Stomach (tissue), 4 donors: Measurements from ENCODE around the gene TM9SF1.
"Not testable (repeated sequence)": the region's sequence is repeated elsewhere in the genome, so short reads cannot be mapped to it uniquely, and the experiment has no call there.

Source experiments
- EP300 ChIP-seq: sonication (generic); formaldehyde crosslinking; IDR thresholded peaks from one replicate; pipeline ENCODE4 v1.6.1; 2017; ENCODE audit warnings: antibody characterized with exemption
- POLR2A ChIP-seq, 4 donors: fragments of 450-650 bp; IDR thresholded peaks; one replicate each; pipeline ENCODE4 v1.6.1; 2016; ENCODE audit warnings: antibody characterized with exemption in 4 of 4, control low read depth in 2 of 4, mild to moderate bottlenecking in 1 of 4, moderate library complexity in 1 of 4
- POLR2AphosphoS5 ChIP-seq, 3 donors: sonication (generic); formaldehyde crosslinking; IDR thresholded peaks; one replicate each; pipeline ENCODE4 v1.6.1; 2016; ENCODE audit warnings: antibody characterized with exemption in 3 of 3
- TF ChIP-seq, protein P1 (sequence below), 7 experiments: fragments of 450-650 bp in 4 of 7; fragments of 200-600 bp in 3 of 7; sonication (generic) in 3 of 7; IDR thresholded peaks; one replicate each; pipeline ENCODE4 v1.5.1; 2016 to 2019; ENCODE audit warnings: antibody characterized with exemption in 7 of 7, control low read depth in 2 of 7, mild to moderate bottlenecking in 1 of 7

DNA sequence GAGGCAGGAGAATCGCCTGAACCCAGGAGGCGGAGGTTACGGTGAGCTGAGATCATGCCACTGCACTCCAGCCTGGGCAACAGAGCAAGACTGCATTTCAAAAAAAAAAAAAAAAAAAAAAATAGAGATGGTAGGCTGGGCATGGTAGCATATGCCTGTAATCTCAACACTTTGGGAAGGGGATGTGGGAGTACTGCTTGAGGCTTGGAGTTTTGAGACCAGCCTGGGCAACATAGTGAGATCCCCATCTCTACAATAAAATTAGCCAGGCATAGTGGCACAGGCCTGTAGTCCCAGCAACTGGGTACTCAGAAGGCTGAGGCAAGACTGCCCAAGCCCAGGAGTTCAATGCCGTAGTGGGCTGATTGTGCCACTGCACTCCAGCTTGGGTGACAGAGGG is 27.7 kb upstream of the TM9SF1 start:
- TF ChIP-seq, protein P1, sequence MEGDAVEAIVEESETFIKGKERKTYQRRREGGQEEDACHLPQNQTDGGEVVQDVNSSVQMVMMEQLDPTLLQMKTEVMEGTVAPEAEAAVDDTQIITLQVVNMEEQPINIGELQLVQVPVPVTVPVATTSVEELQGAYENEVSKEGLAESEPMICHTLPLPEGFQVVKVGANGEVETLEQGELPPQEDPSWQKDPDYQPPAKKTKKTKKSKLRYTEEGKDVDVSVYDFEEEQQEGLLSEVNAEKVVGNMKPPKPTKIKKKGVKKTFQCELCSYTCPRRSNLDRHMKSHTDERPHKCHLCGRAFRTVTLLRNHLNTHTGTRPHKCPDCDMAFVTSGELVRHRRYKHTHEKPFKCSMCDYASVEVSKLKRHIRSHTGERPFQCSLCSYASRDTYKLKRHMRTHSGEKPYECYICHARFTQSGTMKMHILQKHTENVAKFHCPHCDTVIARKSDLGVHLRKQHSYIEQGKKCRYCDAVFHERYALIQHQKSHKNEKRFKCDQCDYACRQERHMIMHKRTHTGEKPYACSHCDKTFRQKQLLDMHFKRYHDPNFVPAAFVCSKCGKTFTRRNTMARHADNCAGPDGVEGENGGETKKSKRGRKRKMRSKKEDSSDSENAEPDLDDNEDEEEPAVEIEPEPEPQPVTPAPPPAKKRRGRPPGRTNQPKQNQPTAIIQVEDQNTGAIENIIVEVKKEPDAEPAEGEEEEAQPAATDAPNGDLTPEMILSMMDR (IDR thresholded peaks at IDR 0.05) = not testable (repeated sequence)
- TF ChIP-seq POLR2A (IDR thresholded peaks at IDR 0.05); POLR2AphosphoS5 (IDR thresholded peaks at IDR 0.05); EP300: not testable (repeated sequence)
